ENCODE results near the gene NSG2.
A peak's percentile ranks its signal among the peaks of the same experiment; 100 is the strongest.
"Not testable (repeated sequence)": the region's sequence is repeated elsewhere in the genome, so short reads cannot be mapped to it uniquely, and the experiment has no call there.

The NSG2 gene

DNA sequence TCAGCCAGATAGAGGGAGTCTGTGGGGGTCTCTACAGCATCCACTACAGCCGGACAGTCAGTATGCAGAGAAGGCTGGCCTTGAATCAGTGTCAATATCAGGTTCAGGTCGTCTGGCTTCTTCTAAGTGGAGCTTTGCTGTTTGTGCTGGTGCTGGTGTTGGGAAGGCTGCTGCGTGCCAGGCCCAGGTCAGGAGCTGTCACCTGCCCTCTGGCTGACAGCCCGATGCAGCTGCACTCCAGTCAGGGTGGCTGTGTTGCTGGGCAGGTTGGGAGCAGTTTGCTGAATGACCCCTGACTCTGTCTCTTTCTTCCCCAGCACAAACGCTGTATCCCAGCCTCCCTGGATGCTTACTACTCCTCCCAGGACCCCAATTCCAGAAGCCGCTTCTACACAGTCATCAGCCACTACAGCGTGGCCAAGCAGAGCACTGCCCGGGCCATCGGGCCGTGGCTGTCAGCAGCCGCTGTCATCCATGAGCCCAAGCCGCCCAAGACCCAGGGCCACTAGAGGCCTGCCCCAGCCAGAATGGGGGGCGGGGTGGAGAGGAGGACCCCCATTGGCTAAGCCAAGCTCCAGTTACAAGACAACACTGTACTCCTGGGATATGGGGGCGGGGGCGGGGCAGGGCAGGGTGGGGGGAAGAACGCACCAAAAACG is 61.6 kb downstream of the NSG2 start:
- DNase-seq = no peak

DNA sequence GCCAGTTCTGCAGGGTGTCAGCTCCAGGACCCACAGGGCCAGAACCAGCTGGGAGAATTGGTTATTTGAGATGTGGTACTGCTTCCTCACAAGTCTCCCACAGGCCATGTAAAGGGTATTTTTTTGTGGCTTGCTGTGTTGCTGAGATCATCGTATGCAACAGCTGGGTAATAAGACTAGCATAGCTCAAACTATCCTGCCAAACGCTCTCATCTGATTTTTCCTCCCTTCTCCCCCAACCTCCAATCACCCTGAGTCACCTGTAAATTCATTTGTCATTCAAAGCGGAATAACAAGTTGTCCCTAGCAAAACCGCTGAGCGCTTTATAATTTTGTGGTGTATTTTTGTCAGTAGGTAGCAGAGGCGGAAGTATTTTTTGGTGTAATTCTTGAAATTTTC is 63.2 kb downstream of the NSG2 start:
- DNase-seq = no peak

DNA sequence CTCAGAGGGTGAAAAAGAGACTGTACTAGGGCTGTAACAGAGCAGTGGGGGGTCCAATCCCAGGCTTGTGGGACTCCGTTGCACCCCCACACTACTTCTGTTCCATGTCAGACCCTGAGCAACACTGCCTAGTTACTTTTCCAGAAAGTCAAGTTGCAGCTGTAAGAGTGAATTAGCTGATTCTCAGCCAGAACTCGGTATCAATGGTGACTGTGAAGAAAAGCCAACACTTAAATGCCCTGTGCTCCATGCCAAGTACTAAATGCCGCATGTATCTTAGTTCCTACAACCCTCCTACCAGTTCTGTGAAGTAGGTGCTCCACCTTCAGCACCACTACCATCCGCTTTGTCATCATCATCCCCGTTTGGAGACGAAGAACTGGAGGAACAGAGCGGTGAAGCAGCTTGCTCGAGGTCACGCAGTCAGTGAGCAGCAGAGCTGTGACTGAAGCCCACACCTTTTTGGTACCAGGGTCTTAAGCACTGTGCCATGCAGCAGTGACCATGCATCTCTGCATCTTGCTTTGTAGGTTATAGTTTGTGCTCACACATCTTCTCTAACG is 64.3 kb downstream of the NSG2 start:
- no peak for DNase-seq

DNA sequence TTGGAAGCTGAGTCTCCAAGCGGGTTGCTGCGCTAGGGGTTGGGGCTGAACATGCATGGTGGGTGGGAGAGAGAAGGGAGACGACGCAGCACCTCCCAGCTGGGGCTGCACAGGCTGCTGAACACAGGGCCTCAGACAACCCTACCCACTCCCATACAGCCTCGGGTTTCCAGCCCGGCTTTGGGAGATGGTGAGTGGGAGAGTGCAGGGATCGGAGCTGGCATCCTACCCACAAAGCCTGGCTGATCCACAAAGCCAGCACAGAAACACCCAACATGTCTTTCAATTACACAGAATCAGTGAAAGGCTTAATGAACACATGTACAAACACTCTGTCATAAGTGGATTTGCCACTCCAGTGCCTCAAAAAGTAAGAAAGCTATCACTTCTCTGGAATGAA is 64.8 kb downstream of the NSG2 start:
- DNase-seq = no peak

DNA sequence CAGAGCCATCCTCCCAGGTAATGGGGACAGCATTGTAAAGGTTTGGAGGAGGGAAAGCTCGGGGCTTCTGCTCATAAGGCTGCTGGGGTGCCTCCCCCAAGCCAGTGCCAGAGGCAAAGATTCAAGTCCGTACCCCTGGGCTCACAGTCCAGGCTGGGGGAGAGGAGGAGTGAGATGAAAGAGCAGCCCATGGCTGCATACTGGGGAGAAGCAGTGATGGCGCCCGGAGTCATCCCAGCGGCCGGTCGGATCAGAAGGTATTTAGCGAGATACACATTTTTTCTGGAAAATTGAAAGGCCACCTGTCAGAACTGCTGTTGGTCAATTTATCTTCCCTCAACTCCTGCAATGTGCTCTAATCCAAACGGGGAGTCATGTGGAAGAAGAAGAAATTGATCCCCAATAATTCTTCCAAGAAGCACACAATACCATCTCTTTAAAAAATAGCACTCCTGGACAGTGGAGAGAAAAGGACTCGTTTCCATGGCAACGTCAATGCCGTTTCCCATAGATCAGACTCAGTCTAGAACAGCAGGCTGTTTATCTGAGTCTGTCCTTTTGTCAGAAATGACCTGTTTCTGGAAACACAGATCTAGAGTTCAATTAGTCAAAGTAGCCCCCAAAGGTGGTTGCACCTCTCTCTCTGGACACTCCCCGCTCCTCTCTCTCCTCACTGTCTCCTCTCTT is 65.9 kb downstream of the NSG2 start:
- no peak for DNase-seq

DNA sequence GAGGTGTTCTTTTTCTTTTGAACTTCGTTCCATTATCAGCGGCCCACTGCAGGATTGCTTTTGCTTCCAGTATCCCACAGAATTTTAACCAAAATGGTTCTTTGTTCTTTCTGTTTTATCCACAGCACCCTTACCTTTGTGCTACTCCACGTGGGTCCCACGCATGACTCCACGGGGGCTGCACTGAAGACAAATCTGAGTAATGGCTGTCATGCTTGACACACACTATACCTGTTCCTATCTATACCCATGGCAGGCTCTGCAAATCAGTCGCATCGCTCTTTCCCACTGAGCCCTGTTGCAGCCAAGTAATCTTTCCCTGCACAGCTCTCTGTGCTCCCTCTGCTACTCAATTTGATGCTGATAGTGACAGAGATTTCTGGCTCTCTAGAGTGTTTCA is 69.7 kb downstream of the NSG2 start:
- no peak for DNase-seq

DNA sequence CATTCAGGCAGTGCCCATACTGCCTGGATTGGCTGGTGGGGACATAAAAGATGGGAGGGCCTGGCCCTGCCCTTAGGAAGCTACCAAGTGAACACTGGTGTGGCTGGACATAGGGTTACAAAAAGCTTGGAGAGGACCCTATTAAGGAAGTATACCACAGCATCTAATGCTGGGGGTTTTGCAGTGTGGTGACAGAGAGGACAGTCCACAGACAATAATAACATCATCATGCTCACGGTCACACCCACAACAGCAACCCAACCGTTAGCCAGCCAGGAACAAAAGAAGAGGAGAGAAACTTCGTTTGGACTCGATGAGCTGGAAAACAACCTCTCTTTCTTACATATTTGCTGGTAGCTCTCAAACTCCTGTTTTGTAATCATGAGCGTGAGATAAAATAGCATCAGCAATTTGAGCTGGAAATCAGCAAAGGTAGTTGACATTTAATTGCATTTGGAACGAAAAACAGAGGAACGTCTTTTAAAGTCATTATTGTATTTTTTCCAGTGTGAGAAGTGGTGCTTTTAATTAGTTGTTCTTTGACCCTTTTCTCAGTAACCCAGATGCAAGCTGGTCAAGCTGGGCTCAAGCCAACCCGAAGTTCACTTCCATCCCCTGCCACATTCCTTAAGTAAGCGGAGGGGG is 73.4 kb downstream of the NSG2 start:
- DNase-seq = no peak

DNA sequence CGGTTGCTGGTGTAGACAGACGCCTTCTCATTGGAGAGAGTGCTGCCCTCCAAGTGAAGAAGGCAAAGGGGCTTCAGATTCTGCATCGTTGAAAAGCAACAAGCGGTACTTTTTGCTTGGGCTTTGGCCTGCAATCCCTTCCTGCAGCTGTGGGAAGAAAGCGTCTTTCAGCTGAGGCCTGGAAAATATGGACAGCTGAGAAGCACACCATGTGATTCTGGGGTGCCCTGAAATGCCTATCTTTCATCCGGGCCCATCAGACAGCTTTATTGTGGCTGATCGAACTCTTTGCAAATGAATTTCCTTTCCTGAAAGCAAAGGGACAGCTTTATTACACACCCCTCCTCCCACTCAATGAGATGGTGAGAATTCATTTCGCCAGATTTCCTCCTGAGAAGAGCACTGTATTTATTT is 74.0 kb downstream of the NSG2 start:
- DNase-seq = no peak

DNA sequence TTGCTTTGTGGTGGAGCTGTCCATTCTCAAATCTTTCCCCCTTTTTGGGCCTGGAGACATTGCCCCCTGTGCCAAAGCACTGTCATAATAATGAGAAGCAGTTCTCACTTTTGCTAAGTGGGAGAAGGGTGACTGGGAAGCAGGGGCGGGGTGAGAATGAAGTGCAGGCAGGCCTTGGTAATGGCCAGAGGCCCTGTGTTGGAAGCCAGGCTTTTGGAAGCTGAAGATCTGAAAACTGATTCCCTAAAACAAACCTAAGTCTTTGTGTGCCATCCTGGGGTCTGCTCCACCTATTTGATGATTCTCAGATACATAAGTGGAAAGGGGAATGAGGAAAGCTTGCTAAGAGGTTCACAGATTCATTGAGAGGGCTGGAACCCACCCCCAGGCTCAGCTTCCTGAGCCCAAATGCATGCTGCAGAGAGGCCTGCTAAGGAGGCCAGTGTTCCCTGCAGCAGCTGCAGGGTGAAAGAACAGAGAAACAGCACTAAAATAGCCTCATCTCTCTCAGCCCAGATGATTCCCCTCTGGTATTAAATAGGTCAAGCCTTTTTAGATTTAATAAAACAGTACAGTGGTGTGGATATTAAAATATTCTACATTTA is 75.0 kb downstream of the NSG2 start:
- no peak for DNase-seq

DNA sequence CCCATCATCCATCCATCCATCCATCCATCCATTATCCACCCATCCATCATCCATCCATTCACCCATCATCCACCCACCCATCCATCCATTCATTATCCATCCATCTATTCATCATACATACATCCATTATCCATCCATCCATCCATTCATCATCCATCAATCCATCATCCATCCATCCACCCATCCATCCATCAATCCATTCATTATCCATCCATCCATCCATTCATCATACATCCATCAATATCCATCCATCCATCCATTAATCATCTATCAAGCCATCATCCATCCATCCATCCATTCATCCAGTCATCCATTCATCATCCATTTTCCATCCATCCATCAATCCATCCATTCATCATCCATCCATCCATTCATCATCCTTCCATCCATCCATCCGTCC is 89.0 kb downstream of the NSG2 start:
- no peak for DNase-seq

DNA sequence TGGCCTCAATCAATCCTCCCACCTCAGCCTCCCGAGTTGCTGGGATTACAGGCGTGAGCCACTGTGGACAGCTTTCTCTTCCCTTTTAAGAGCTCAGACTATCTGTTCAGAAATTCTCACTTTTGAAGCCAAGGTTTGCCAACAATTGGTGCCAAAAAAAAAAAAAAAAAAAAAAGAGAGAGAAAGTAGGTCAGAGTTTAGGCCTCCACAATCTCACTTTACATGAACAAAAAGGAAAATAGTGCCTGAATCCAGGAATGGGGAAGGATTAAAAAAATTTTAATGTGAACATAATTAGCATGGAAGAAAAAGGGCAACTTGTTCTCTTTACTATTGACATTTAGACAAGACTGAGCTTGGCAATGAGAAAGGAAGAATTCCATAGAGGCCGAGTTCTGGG is 94.1 kb downstream of the NSG2 start:
- no peak for DNase-seq

DNA sequence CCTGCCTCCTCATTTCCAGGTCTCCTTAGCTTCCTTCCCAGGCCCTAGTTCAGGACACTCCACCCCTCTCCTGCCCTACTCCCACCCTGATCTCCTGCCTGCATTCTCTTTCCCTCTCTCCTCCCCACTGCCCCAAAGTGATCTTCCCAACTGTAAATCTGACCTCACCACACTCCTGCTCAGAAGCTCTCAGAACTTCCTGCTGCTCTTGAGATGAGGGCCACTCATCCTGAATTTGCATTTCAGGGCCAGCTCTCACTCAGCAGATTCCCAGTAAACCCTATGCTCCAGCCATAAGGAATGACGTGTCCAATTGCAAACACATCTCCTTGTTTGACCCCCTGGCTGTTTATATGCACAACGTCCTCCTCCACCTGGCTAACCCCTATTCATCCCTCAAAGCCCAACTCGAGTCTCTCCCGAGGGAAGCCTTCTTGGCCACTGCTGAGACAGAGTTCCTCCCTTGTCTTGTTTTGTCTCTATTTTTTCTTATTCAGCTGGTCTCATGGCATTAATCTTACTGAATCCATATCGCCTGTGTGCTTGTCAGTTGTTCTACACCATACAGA is 95.0 kb downstream of the NSG2 start:
- DNase-seq = no peak

DNA sequence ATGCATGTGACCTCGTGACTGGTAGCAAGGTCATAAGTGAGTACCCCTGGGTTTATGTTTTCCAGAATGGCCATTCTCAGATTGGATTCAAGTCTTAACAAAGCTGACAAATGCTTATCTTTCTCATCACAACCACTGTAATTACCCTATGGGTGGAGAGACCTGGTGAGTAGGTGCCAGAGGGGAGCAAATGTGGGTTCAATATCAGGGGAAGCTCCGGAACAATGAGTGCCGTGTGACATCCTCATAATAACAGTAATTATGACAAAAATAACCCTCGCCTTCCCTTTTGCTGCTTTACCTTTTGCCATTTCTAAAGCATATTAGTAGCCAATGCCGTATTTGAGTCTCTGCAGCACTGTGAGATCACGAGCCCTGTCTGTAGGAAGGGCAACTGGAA is 95.9 kb downstream of the NSG2 start:
- no peak for DNase-seq

DNA sequence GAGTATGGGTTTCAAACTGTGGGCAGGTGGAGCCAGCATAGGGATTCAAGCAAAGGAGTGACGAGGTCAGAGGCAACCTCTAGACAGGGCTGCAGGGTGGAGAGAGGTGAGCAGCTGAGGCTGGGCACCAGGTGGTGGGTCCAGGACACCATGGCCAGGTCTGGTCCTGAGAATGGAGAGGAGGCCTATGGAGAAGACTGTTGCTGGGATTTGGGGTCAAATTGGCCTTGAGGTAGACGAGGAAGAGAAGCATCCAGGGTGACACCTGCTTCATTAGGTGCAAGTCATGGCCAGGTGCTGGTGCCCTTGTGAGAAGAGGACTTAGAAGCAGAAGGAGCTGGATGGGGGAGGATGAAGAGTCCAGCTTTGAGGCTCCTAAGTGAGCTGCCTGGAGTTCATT is 99.6 kb downstream of the NSG2 start:
- no peak for DNase-seq

DNA sequence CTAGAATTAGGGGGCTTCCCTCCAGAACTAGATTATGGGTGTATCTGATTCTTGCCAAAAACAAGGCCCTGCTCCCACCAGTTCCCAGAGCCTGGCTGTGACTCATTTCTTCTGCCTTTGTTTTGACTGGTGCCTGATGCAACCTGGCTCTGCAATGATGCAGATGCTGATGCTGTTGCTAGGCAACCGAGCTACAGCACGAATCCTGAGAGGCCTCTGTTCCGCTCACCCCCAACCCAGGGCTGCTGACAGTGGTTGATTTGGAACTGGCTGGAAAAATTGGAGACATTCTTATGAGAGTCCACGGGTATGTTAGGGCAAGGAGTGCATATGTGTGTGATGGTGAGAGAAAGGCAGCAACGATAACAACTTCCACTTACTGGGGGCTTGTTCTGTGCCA is 100.3 kb downstream of the NSG2 start:
- peak; percentile 35 for DNase-seq

DNA sequence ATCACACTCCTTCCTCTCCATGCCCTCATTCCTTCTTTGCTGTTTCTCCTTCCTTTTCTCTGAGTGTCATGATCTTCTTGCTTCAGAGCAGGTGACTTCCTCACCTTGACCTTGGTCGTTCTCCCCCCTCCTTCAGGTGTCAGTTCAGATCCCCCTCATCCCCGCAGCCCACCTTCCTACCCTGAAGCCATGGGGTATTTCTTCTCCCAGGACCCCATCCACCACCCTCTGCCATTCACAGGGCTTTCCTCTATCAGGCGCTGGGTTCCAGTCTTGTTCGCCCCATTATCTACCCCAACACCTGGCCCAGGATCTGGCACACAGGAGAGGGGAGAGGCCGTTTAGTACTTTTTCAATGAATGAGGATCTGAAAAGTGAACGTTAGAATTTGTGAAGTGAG is 101.0 kb downstream of the NSG2 start:
- no peak for DNase-seq

DNA sequence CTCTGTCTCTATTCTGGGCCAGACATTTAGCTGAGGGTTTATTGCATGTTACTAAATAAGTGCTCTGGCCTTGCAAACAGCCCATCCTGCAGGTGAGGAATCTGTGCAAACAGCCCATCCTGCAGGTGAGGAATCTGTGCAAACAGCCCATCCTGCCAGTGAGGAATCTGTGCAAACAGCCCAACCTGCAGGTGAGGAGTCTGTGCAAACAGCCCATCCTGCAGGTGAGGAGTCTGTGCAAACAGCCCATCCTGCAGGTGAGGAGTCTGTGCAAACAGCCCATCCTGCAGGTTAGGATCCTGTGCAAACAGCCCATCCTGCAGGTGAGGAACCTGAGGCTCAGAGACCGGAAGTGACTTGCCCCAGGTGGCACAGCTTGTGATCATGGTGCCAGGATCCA is 101.5 kb downstream of the NSG2 start:
- not testable (repeated sequence) for DNase-seq

DNA sequence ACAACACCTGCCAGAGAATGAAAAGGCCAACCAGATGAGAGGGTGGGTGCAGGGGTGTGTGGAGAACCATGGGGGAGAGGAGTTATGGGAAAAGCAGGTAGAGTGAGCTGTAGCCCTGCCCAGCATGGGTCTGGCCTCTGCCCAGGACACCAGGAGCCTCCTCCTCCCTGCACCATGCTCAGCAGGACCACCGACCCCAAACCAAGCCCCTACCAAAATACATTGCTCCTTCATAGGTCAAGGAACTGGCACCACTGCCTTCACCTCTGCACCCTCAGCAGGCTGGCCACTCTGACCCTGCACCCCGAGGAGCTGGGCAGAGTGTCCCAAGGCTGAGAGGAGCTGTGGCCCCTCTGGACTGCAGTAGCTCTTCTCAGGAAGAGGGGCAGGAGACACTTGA is 102.0 kb downstream of the NSG2 start:
- no peak for DNase-seq

DNA sequence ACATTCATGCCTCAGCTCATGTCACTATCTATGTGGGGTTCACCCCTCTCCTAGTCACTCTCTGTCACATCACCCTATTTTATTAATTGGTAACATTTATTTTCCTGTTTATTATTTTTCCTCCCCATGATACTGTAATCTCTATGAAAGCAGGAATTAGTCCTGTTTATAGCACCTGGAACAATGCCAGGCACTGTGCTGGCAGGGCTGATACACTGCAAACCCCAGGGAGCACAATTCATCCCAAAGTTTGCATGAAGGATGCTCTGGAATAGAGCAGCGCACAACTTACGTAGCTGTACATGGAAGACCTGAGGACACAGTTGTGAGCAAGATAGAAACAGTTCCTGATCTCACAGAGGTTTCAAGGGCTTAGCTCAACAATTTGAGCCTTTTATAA is 103.2 kb downstream of the NSG2 start:
- no peak for DNase-seq

DNA sequence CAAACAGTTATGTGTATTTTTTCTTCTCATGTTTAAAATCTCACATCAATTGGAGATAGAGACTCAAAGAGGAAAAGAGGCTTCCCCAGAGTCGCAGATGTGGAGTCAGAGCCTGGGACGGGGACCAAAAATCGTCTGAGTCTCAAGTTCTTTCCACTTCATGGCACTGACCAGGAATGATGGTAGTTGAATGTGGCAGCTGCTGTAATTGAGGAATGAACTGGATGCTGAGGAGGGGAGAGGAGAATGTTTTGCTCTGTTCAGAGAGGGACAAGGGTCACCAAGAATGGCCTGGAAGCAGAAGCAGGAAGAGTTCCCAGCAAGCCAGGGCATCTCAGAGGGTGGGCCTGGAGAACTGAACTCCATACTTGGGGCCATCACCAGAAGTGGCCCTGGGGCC is 103.9 kb downstream of the NSG2 start:
- DNase-seq = no peak

DNA sequence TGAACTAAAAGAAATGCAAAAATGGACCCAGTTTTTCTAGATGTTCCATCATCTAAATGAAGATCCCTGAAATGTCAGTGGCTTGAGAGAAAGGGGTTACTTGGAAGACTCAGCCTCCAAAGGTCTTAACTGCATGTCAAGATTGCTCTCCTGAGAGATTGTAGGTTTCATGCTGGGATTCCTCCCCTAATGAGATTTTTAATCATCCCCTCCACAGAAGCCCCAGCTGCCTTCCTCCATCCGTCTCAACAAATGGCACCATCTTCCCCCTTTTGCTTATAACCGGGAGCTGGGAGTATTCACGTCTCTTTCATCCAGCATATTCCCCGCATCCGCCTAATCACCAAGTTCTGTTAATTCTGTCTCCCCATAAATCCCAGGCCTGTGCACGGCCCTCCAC is 104.5 kb downstream of the NSG2 start:
- DNase-seq = no peak

DNA sequence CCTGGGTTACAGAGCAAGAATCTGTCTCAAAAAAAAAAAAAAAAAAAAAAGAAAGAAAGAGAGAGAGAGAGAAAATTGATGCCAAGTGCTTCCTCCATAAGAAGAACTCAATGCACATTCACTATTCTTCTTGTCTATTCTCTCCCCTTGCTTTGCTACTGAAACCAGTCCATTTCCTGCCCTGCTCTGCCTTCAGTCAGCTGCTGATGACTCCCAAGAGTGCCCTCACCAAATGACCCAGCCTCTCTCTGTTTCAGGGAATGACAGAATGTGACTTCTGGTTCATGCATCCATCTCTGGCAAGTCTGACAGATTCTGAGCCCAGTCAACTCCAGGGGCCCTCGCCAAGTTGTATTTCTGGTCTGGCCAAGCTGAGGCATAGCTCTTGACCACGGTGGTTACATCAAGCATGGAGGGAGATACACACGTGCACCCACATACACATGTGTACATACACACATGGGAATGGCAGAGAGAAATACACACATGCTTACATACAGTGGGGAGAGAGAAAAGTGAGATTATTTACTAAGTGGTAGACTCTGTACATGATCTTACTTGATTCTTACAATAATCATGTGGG is 106.2 kb downstream of the NSG2 start:
- no peak for DNase-seq

DNA sequence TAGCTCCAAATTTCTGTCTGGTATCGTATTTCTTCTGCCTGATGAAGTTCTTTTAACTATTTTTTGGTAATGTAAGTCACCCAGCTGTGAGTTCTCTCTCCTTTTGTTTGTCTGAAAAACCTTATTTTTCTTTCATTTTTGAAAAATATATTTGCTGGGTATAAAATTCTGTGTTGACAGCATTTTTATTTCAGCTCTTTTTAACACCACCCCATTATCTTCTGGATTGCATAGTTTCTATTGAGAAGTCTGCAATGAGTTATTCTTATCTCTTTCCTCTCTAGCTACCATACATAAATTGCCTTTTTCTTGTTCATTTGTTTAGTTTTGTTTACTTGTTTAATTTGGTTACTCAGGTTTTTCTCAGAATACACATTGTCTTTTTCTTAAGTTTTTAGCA is 109.1 kb downstream of the NSG2 start:
- DNase-seq = no peak
